ENCODE results near the gene PRKG1.

DNA sequence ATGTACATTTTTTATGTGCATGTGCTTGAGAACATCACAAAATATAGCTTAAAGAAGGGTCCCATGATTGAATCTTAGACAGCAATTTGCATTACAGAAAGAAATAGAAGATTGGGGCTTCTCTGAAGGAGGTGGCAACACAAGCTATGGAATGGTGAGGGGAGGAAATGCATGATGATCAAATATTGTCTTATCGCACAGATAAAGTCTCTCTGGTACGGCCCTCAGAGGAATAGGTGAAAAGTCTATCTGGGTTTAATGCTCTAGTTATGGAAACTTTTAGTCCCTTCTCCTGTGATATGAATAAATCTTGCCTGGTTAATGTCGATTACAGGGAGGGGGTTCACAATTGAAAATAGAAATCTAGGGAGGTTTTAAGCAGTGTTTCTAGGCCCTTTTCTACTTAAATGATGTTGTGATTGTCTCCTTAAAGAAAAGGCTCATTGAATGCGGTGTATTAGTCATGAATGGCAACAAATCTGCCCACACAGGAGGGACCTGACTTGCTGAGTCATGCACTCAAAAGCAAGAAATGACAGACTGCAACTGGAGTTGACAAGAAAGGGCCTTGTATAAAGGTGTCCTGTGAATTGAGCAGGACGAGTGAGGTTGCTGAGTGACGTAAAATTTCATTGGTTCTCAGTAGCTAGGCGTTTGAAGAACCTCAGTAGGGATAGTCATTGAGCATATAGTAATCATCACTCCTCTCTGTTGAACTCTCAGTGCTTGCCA is 758.5 kb downstream of the PRKG1 start:
- TF ChIP-seq, protein P1, sequence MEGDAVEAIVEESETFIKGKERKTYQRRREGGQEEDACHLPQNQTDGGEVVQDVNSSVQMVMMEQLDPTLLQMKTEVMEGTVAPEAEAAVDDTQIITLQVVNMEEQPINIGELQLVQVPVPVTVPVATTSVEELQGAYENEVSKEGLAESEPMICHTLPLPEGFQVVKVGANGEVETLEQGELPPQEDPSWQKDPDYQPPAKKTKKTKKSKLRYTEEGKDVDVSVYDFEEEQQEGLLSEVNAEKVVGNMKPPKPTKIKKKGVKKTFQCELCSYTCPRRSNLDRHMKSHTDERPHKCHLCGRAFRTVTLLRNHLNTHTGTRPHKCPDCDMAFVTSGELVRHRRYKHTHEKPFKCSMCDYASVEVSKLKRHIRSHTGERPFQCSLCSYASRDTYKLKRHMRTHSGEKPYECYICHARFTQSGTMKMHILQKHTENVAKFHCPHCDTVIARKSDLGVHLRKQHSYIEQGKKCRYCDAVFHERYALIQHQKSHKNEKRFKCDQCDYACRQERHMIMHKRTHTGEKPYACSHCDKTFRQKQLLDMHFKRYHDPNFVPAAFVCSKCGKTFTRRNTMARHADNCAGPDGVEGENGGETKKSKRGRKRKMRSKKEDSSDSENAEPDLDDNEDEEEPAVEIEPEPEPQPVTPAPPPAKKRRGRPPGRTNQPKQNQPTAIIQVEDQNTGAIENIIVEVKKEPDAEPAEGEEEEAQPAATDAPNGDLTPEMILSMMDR (IDR thresholded peaks at IDR 0.05; ENCODE audit: borderline replicate concordance, extremely low read depth, low read length, poor library complexity, severe bottlenecking): no peak
- TF ChIP-seq EZH2 (IDR thresholded peaks at IDR 0.05; ENCODE audit: borderline replicate concordance, low read depth, low read length, severe bottlenecking): no peak
